ENCODE data around the gene SLC44A3. TPM values are rescaled to one million over a fixed set of nuclear protein-coding genes. Genes with fewer than 3 reads are reported as not detected.

Gene SLC44A3
- total and polyA plus RNA-seq, 9 donors, result 1.1 to 31.3 (median 3.3) TPM

GRCh38 chr1:94905207-94905606 lies 85.0 kb downstream of the SLC44A3 start:
- H3K27ac ChIP-seq, result no peak overlapping the region

GRCh38 chr1:94906382-94906781 lies 86.2 kb downstream of the SLC44A3 start:
- intact Hi-C loops (cut with DNase I), result no loop called here
- H3K27me3 ChIP-seq, result no peaks in the 10 kb centered on the region
- DNase-seq, result no peak
- peaks cover 23% of the 10 kb centered on the region for H3K4me1 ChIP-seq (ENCODE audit: insufficient read depth)
- H3K36me3 ChIP-seq, result no peaks in the 10 kb centered on the region
- 36 to 68% (median 42%) methylated on average over 5 of the region's 5 CpGs for WGBS, 3 donors
- H3K4me3 ChIP-seq, result no peak overlapping the region
- no peak overlapping the region for H3K27ac ChIP-seq
- H3K9me3 ChIP-seq, result no peaks in the 10 kb centered on the region
- TF ChIP-seq EP300 (IDR thresholded peaks at IDR 0.05), result no peak
- no peak for TF ChIP-seq POLR2A (IDR thresholded peaks at IDR 0.05)
- TF ChIP-seq CTCF (IDR thresholded peaks at IDR 0.05), result no peak

More at GRCh38 chr1:94905207-94905606, 85.0 kb downstream of the SLC44A3 start:
- 94 to 97% (median 94%) methylated on average over 4 of the region's 4 CpGs for WGBS, 3 donors
- no peaks in the 10 kb centered on the region for H3K36me3 ChIP-seq
- H3K4me1 ChIP-seq (ENCODE audit: insufficient read depth), result peaks cover 19% of the 10 kb centered on the region
- no peak for DNase-seq
- intact Hi-C loops (cut with DNase I), result no loop called here
- H3K27me3 ChIP-seq, result no peaks in the 10 kb centered on the region
- H3K4me3 ChIP-seq, result no peak overlapping the region
- TF ChIP-seq CTCF (IDR thresholded peaks at IDR 0.05) (no peak), EP300 (IDR thresholded peaks at IDR 0.05) (no peak), POLR2A (IDR thresholded peaks at IDR 0.05) (no peak)
- no peaks in the 10 kb centered on the region for H3K9me3 ChIP-seq

GRCh38 chr1:94907136-94907535 lies 87.0 kb downstream of the SLC44A3 start:
- Histone ChIP-seq H3K36me3 (no peaks in the 10 kb centered on the region), H3K9me3 (no peaks in the 10 kb centered on the region), H3K4me1 (ENCODE audit: insufficient read depth) (peaks cover 25% of the 10 kb centered on the region), H3K27me3 (no peaks in the 10 kb centered on the region), H3K27ac (no peak overlapping the region), H3K4me3 (no peak overlapping the region)
- TF ChIP-seq EP300 (IDR thresholded peaks at IDR 0.05) (no peak), POLR2A (IDR thresholded peaks at IDR 0.05) (no peak), CTCF (IDR thresholded peaks at IDR 0.05) (no peak)
- DNase-seq, result no peak
- intact Hi-C loops (cut with DNase I), result no loop called here
- WGBS, 3 donors, result 41 to 49% (median 46%) methylated on average over 3 of the region's 3 CpGs

- no peak overlapping the region for H3K4me3 ChIP-seq
- TF ChIP-seq POLR2A (IDR thresholded peaks at IDR 0.05) (no peak), CTCF (IDR thresholded peaks at IDR 0.05) (no peak), EP300 (IDR thresholded peaks at IDR 0.05) (no peak)
- intact Hi-C loops (cut with DNase I), result no loop called here
- 91 to 95% (median 92%) methylated on average over 7 of the region's 7 CpGs for WGBS, 3 donors
- H3K4me1 ChIP-seq (ENCODE audit: insufficient read depth), result peaks cover 31% of the 10 kb centered on the region
- no peak for DNase-seq
- H3K27me3 ChIP-seq, result no peaks in the 10 kb centered on the region
- no peaks in the 10 kb centered on the region for H3K9me3 ChIP-seq
- no peaks in the 10 kb centered on the region for H3K36me3 ChIP-seq
- no peak overlapping the region for H3K27ac ChIP-seq
These were observed 88.0 kb downstream of the SLC44A3 start for GRCh38 chr1:94908190-94908589.

Data from ovary (tissue), 9 donors.